Stimulated activated CD4-positive, alpha-beta T cell treated with anti-CD3 and anti-CD28 coated beads, Interleukin-15, amount 100 ng/mL, for 24 hours (primary cell): ENCODE results near the gene STAC3.

Source experiments
- DNase-seq: peaks from one replicate; pipeline ENCODE4 v3.0.0-alpha.2; 2020

The STAC3 gene

GRCh38 chr12:57254506-57255280 lies 3.7 kb upstream of the STAC3 start:
- DNase-seq, result no peak

DNA sequence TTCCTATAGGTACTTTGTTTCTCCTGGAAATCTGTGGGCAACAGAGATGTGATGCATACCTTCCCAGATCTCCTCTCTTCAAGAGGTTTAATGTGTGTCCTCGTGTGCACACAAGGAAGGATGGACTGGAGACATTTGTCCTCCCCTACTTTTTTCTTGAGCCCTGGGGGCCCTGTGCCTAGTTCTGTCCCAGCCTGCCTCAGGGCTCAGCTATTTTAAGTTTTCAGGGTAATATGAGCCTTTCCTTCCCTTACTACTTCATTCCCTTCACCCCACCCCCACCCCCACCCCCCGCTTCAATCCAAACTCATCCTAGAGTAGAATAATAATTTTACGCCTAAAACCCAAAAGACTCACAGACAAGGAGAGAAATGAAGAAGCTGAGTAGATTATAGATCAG lies 446 bp downstream of the STAC3 start:
- DNase-seq, result no peak

- DNase-seq, result no peak
Measured at GRCh38 chr12:57248934-57249742, 1.8 kb downstream of the STAC3 start.

GRCh38 chr12:57247041-57247440 lies 3.9 kb downstream of the STAC3 start:
- no peak for DNase-seq

GRCh38 chr12:57244312-57244696 lies 6.7 kb downstream of the STAC3 start:
- DNase-seq, result no peak

GRCh38 chr12:57243521-57244311 lies 7.3 kb downstream of the STAC3 start:
- peak; percentile 90 for DNase-seq

DNA sequence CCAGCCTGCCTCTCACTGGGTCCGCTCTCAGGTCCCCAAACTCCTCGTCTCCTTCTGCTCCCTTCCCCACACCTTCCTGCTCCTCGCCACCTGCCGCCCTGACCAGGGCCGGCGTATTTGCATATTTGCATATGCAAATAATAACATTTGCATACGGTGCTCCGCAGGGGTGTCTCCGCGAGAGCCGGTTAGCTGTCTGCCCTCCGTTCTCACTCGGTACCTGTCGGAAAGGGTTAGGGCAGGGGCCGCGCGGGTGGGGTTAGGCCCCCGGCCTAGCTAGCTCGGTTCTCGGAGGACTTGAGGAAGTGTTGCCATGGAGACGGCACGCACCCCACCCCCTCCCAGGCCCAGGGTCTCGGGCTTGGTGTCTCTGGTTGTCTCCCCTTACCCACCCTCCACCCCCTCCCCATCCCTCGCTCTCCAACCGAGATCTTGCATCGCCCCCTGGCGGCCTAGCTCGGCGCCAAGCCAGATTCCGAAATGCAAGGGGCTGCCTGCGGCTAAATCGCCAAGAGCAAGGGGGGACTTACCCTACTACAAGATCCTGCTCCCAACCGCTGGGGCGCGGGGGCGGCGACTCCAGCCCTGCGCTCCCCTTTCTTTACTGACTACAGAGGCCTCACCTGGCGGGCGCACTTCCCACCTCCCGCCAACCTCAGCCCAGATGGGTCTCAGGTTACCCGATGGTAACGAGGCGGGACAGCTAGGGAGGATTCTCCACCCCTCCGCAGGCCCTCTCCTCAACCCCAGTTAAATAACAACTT lies 8.1 kb downstream of the STAC3 start:
- peak; percentile 81 for DNase-seq

GRCh38 chr12:57242329-57242690 lies 8.7 kb downstream of the STAC3 start:
- DNase-seq, result no peak

DNA sequence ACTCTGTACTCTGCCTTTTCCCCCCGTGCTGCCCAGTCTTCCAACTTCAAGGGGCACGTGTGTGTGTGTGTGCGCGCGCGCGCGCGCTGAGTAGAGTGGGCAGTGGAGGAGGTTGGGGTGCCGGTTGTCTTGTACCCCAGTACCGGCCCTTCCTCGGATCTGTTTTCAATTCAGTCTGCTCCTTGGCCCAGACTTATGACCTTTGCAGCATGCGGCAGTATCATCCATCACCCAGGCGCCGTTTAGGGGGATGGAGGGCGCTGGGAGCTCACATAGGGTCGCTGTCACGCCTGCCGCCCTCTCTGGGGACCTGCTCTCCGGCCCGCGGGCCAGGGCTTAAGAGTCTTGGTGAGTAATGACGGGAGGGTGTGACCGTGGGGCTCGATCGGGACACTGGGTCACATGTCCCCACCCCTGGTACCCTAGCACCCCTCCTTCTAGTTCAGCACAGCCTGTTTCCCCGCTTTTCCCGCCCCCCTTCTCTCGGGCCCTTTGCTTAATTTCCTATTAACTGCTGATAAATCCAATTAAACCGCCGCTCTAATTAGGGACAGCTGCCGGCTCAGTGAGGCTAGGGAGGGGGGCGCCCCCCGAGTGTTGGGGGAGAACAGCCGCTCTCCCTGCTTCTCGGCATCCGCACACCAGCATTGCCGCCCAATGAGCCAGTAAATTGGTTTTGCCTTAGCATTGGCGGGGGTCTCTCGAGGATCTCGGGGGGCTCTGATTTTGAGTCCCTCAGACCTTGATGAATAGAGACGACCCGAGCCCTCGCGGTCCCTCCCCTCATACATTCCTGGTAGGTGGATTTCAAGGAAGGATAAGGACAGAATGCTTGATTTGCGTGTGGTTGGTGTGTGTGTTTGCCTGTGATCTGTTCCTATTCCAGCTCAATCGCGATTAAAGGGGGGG lies 9.3 kb downstream of the STAC3 start:
- no peak for DNase-seq

DNA sequence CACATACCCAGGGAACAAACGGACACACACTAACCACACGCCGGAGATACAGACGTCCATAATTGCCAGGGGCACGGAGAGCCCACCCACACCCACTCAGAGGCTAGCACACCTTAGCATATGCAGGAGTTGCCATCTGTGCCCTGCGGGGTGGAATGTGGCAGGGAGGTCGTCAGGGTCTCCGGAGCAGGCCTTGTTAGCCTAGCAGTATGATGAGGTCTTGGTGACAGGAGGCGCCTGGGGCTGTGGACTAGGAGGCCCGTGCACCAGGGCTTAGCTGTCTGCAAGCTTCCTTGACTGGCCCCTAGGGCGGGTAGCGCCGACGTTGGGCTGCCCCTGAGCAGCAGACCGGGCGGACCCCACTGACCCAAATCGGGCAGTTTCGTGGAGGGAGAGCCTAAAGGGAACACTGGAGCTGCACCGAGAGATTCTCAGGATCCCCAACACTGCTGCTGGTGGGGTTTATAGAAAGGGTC lies 10.0 kb downstream of the STAC3 start:
- peak; percentile 43 for DNase-seq

DNA sequence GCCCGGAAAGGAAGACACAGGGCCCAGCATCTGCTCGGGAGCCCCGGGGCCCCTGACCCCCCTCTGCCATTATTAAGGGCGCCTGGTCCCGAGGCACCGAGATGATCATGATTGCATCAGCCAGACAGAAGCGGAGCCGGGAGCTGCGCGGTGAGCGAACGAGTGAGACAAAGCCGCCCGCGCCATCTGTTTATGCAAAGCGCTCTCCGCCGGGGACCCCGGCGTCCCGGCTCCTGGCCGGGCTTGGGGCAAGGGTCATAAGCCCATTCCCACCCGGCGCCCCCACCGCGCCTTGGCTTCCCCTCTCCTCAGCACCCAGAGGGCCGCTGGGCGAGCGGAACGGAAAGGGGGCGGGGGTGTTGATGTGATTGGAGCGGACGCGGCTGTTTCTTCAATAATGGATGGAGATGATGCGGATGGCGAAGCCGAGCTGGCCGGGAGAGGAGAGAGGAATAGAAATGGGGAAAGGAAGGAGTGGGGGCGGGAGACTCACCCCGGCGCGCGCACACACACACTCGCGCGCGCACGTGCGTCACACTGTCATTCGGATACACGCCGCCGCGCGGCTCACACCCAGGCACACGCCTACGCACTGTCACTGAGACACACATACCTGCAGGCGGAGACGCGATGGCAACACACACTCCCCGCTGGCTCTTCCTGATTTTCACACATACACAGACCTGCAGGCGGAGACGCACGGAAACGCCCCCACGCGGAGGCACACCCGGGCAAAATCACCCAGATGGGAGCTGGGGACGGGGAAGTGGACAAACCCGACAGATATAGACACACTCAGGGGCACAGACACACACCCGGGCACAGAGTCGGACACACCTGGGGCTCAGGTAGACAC lies 10.7 kb downstream of the STAC3 start:
- peak; percentile 86 for DNase-seq

DNA sequence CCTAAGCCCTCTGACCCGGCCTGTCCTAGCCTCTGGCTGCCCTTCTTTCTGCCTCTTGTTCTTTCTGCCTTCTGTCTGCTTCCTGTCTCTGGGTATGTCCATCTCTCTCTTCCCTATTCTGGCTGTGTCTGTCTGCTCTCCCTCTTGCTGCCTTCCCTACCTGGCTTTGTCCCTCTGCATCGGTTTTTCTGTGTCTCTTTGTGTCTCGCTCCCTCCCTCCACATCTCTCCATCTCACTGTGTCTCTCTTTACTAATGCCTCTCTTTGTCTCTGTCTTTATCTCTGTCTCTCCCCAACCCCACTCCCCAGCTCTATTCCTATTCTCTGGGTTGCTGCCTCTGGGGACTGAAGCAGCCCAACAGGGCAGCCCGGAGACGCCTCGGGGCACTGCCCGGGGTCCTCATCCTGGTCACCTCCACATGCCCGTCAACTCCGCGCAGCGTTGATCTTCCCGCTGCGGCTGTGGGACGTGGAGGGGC lies 11.4 kb downstream of the STAC3 start:
- no peak for DNase-seq

DNA sequence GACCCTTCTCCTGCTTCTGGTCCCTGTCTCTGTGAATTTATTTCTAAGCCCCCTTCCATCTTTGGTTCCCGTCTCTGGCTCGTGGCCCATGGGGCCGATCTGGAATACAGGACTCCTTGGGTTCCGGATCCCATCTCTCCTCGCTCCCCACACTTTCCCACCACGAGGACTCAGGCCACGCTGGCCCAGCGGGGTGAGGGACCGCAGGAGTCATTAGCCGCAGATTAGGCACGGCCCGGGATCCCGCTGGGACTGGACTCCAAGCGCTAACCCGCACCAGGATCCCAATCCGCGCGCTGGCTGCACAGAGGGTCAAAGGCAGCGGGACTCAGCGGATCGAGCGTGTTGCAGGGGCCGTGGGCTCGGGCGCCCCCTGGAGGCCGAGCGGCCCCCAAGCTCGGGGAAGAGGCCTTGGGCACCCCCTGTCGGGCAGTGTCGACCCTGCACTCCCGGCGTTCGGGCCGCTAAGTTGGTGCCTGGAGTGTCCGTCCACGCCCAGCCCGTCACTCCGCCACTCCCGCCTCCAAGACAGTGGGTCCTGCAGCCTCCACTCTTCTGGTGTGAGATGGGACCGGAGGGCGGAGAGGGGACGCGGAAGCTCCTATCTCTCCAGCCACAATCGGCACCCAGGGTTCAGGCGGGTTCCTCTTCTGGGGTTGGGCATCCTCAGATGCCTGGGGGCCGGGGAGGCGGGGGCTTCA lies 12.0 kb downstream of the STAC3 start:
- DNase-seq, result peak; percentile 93

DNA sequence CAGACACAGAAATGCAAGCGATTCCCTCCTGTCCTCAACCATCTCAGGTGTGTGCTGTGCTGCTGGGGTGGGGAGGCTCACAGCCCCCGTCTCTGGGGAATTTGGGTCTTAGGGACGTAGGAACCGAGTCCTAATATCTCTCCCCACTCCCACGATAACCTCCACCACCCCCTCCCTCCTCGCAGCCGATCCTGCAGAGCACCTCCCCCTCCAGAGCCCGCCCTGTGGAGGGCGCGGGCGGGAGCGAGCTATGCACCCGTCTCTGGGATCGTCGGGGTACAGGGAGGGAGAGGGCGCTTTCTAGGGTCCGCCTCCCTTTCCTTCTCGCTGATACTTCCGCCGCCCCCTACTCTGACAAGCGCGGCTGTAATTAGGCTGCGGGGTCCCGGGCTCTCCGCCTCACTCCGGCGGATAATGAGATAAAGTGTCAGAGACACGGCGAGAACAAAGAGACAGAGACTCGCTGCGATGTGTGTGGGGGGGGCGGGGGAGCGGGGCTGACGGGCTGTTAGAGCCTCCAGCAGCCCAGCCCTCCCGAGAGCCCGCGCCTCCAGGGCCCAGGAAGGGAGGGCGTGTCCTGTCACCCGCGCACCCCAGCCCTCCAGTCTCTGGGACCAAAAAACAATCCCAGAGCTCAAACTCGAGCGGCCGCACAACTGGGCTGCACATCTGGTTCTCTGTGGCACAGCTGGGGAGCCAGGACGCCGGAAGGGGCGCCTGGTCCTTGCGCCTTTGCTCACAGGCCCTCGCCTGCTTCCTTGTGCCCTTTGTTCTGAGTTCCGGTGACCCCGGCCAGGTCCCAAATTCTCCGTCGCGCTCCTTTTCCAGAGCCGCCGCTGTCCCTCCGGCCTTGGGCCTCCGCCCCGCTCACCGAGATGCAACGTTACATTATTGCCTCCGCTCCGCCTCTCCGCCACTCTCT lies 12.8 kb downstream of the STAC3 start:
- peak; percentile 61 for DNase-seq

DNA sequence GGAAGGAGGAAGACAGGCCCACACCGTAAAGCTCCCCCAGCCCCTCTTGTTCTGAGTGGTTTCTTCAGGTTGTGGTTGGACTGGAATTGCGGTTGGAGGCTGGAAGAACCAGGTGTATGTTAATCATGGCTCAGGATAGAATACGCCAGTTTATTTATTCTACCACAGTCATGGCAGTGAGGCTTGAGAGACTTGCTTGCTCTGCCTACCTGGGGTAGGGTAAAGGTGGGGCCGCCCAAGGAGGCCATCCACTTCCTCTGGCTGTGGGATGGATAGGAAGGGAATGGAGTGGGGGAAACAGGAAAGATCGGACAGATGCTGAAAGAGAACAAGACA lies 13.4 kb downstream of the STAC3 start:
- no peak for DNase-seq

GRCh38 chr12:57236925-57237595 lies 13.9 kb downstream of the STAC3 start:
- peak; percentile 42 for DNase-seq

DNA sequence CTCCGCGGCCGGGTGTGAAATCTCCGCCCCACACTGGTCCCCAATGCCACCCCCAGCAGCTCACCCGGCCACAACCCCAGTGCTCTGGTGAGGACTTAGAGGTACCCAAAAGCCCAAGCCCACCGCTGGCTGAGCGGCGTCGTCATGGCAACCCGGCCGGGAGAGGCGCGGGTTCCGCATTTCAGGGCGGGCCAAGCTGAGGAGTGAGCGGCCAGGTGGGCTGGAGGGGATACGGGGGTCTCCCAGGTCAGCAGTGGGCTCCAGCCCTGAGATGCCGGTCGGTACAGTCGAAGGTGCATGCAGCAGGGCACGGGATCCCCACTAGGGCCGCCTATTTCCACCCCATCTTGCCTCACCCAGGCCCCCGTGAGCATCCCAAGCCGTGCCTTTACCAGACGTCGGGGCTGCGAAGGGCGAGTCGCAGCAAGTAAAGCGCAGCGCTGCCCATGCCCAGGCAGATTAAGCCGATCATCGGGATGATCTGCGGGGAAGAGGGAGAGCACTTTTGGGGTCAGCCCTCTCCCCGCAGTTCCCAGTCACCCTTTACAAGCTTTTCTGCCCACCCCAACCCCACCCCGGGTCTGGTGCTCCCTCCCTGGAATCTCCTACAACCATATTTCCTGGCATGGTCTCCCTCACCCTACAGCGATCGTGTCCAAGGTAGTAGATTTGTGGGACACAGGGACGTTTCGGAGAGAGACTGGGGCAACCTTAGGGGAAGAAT lies 14.6 kb downstream of the STAC3 start:
- DNase-seq, result peak; percentile 56
